ES-I3 (cell line): ENCODE results near the gene SLCO4C1.
A peak's percentile ranks its signal among the peaks of the same experiment; 100 is the strongest.
"Not testable (repeated sequence)": the region's sequence is repeated elsewhere in the genome, so short reads cannot be mapped to it uniquely, and the experiment has no call there.

Source experiments
- H3K36me3 ChIP-seq: 2 replicates; pipeline ENCODE4 v1.6.1; 2013; ENCODE audit warnings: mild to moderate bottlenecking, low read length, control low read depth, moderate library complexity; ENCODE audit not compliant: insufficient read depth
- H3K4me1 ChIP-seq: 2 replicates; pipeline ENCODE4 v1.6.1; 2013; ENCODE audit warnings: mild to moderate bottlenecking, control low read depth, low read length; ENCODE audit not compliant: insufficient read depth
- H3K9ac ChIP-seq: 2 replicates; pipeline ENCODE4 v1.6.1; 2013; ENCODE audit warnings: low read depth, mild to moderate bottlenecking, low read length, moderate library complexity
- H3K9me3 ChIP-seq: 2 replicates; pipeline ENCODE4 v1.6.1; 2013; ENCODE audit warnings: mild to moderate bottlenecking, low read length, moderate library complexity; ENCODE audit not compliant: control insufficient read depth, insufficient read depth

Gene SLCO4C1

GRCh38 chr5:102296178-102296817 is at the start of gene SLCO4C1:
TSS of gene SLCO4C1 (minus strand) at chr5:102296284. CDS start at chr5:102296262, 22 bp downstream.
- no peaks in the 10 kb centered on the region for H3K9me3 ChIP-seq
- H3K4me1 ChIP-seq = no peaks in the 10 kb centered on the region
- H3K36me3 ChIP-seq = no peaks in the 10 kb centered on the region
- H3K9ac ChIP-seq = peak within 1 kb of the TSS; percentile 84

GRCh38 chr5:102341681-102342288 is 45.7 kb upstream of the SLCO4C1 start:
- Histone ChIP-seq H3K4me1 (no peaks in the 10 kb centered on the region), H3K9me3 (no peaks in the 10 kb centered on the region), H3K9ac (no peak overlapping the region), H3K36me3 (no peaks in the 10 kb centered on the region)

- H3K4me1 ChIP-seq = no peaks in the 10 kb centered on the region
- H3K9me3 ChIP-seq = no peaks in the 10 kb centered on the region
- no peaks in the 10 kb centered on the region for H3K36me3 ChIP-seq
- no peak overlapping the region for H3K9ac ChIP-seq
Observed at GRCh38 chr5:102324714-102325113, 28.6 kb upstream of the SLCO4C1 start.

- not testable (repeated sequence) for H3K4me1 ChIP-seq, H3K36me3 ChIP-seq, H3K9me3 ChIP-seq, H3K9ac ChIP-seq
Observed at GRCh38 chr5:102318801-102319200, 22.7 kb upstream of the SLCO4C1 start.

- Histone ChIP-seq H3K9ac (no peak overlapping the region), H3K9me3 (no peaks in the 10 kb centered on the region), H3K4me1 (no peaks in the 10 kb centered on the region), H3K36me3 (no peaks in the 10 kb centered on the region)
Observed at GRCh38 chr5:102314328-102314727, 18.2 kb upstream of the SLCO4C1 start.

GRCh38 chr5:102313912-102314311 is 17.8 kb upstream of the SLCO4C1 start:
- Histone ChIP-seq H3K36me3 (no peaks in the 10 kb centered on the region), H3K4me1 (no peaks in the 10 kb centered on the region), H3K9ac (no peak overlapping the region), H3K9me3 (no peaks in the 10 kb centered on the region)

GRCh38 chr5:102312586-102313370 is 16.7 kb upstream of the SLCO4C1 start:
- Histone ChIP-seq H3K9me3 (no peaks in the 10 kb centered on the region), H3K9ac (no peak overlapping the region), H3K36me3 (no peaks in the 10 kb centered on the region), H3K4me1 (no peaks in the 10 kb centered on the region)

GRCh38 chr5:102309586-102309985 is 13.5 kb upstream of the SLCO4C1 start:
- H3K36me3 ChIP-seq = no peaks in the 10 kb centered on the region
- no peaks in the 10 kb centered on the region for H3K4me1 ChIP-seq
- H3K9me3 ChIP-seq = no peaks in the 10 kb centered on the region
- H3K9ac ChIP-seq = no peak overlapping the region

- no peaks in the 10 kb centered on the region for H3K36me3 ChIP-seq
- no peaks in the 10 kb centered on the region for H3K9me3 ChIP-seq
- no peaks in the 10 kb centered on the region for H3K4me1 ChIP-seq
- H3K9ac ChIP-seq = no peak overlapping the region
Observed at GRCh38 chr5:102307232-102307631, 11.1 kb upstream of the SLCO4C1 start.

- Histone ChIP-seq H3K9me3 (no peaks in the 10 kb centered on the region), H3K36me3 (no peaks in the 10 kb centered on the region), H3K9ac (no peak overlapping the region), H3K4me1 (no peaks in the 10 kb centered on the region)
Observed at GRCh38 chr5:102306121-102306520, 10.0 kb upstream of the SLCO4C1 start.

- Histone ChIP-seq H3K36me3 (no peaks in the 10 kb centered on the region), H3K4me1 (no peaks in the 10 kb centered on the region), H3K9ac (peak overlapping the region; percentile 84), H3K9me3 (no peaks in the 10 kb centered on the region)
Observed at GRCh38 chr5:102295534-102296177, 428 bp downstream of the SLCO4C1 start.

GRCh38 chr5:102294886-102295395 is 1.1 kb downstream of the SLCO4C1 start:
- no peaks in the 10 kb centered on the region for H3K9me3 ChIP-seq
- H3K9ac ChIP-seq = peak overlapping the region; percentile 84
- no peaks in the 10 kb centered on the region for H3K36me3 ChIP-seq
- H3K4me1 ChIP-seq = no peaks in the 10 kb centered on the region

GRCh38 chr5:102290004-102290403 is 6.1 kb downstream of the SLCO4C1 start:
- H3K9ac ChIP-seq = no peak overlapping the region
- no peaks in the 10 kb centered on the region for H3K9me3 ChIP-seq
- no peaks in the 10 kb centered on the region for H3K4me1 ChIP-seq
- H3K36me3 ChIP-seq = no peaks in the 10 kb centered on the region

- H3K4me1 ChIP-seq = no peaks in the 10 kb centered on the region
- no peak overlapping the region for H3K9ac ChIP-seq
- no peaks in the 10 kb centered on the region for H3K36me3 ChIP-seq
- no peaks in the 10 kb centered on the region for H3K9me3 ChIP-seq
Observed at GRCh38 chr5:102289251-102289899, 6.7 kb downstream of the SLCO4C1 start.
